HG02981 (cell line): Measurements from ENCODE around the gene CTXND1.

Experiments used
- ATAC-seq: cut with Tn5 transposase; IDR thresholded peaks from one replicate; pipeline ENCODE4 v1.9.1; 2021; ENCODE audit warnings: mild to moderate bottlenecking, moderate library complexity; ENCODE audit not compliant: unreplicated experiment

CTXND1 gene

GRCh38 chr15:80259942-80260510 lies 8.0 kb upstream of the CTXND1 start:
- no peak for ATAC-seq

- ATAC-seq: no peak
These were observed 439 bp downstream of the CTXND1 start for GRCh38 chr15:80251428-80252120.

- no peak for ATAC-seq
These were observed 1.2 kb downstream of the CTXND1 start for GRCh38 chr15:80250614-80251427.

GRCh38 chr15:80249973-80250372 lies 2.0 kb downstream of the CTXND1 start:
- ATAC-seq: no peak

- ATAC-seq: no peak
These were observed 4.7 kb downstream of the CTXND1 start for GRCh38 chr15:80247320-80247719.

- no peak for ATAC-seq
These were observed 5.6 kb downstream of the CTXND1 start for GRCh38 chr15:80246425-80246894.

GRCh38 chr15:80242802-80243201 lies 9.2 kb downstream of the CTXND1 start:
- no peak for ATAC-seq

- ATAC-seq: no peak
These were observed 9.8 kb downstream of the CTXND1 start for GRCh38 chr15:80242132-80242769.

- no peak for ATAC-seq
These were observed 10.5 kb downstream of the CTXND1 start for GRCh38 chr15:80241508-80241907.

GRCh38 chr15:80240276-80240675 lies 11.7 kb downstream of the CTXND1 start:
- no peak for ATAC-seq

- no peak for ATAC-seq
These were observed 17.1 kb downstream of the CTXND1 start for GRCh38 chr15:80234883-80235282.

GRCh38 chr15:80233581-80233980 lies 18.4 kb downstream of the CTXND1 start:
- ATAC-seq: no peak

- no peak for ATAC-seq
These were observed 20.6 kb downstream of the CTXND1 start for GRCh38 chr15:80231371-80231770.

- ATAC-seq: no peak
These were observed 22.9 kb downstream of the CTXND1 start for GRCh38 chr15:80228959-80229610.

GRCh38 chr15:80219955-80220354 lies 32.1 kb downstream of the CTXND1 start:
- no peak for ATAC-seq

GRCh38 chr15:80217327-80217900 lies 34.6 kb downstream of the CTXND1 start:
- no peak for ATAC-seq

GRCh38 chr15:80216911-80217310 lies 35.1 kb downstream of the CTXND1 start:
- no peak for ATAC-seq

GRCh38 chr15:80216141-80216540 lies 35.9 kb downstream of the CTXND1 start:
- ATAC-seq: no peak

GRCh38 chr15:80214910-80215309 lies 37.1 kb downstream of the CTXND1 start:
- no peak for ATAC-seq

GRCh38 chr15:80211976-80212375 lies 40.0 kb downstream of the CTXND1 start:
- ATAC-seq: no peak
